Brain microvascular endothelial cell (primary cell): ENCODE measurements around the gene ZNF862.

ENCODE experiments used
- DNase-seq: peaks from one replicate; pipeline ENCODE4 v3.0.0-alpha.2; 2020
- H3K27ac ChIP-seq: fragments of 250-450 bp; sonication (Bioruptor Pico); 2 replicates; pipeline ENCODE4 v1.5.1; 2020; ENCODE audit warnings: mild to moderate bottlenecking, moderate library complexity
- H3K27me3 ChIP-seq: fragments of 250-450 bp; sonication (Bioruptor Pico); replicated peaks from 2 replicates; pipeline ENCODE4 v1.5.1; 2020; ENCODE audit warnings: mild to moderate bottlenecking
- H3K36me3 ChIP-seq: fragments of 250-450 bp; sonication (Bioruptor Pico); replicated peaks from 2 replicates; pipeline ENCODE4 v1.5.1; 2020; ENCODE audit warnings: mild to moderate bottlenecking
- H3K4me3 ChIP-seq: 2 replicates; pipeline ENCODE4 v1.5.1; 2011; ENCODE audit warnings: low read depth, mild to moderate bottlenecking, control low read depth, low read length, moderate library complexity
- CTCF ChIP-seq: IDR thresholded peaks from 2 replicates; pipeline ENCODE4 v1.5.1; 2011; ENCODE audit warnings: low read depth, mild to moderate bottlenecking, moderate library complexity, low read length, control low read depth, inconsistent platforms; ENCODE audit errors: missing control alignments
- in situ Hi-C: cut with HindIII; loops from 2 replicates; pipeline ENCODE4 v1.10.0; 2017; ENCODE audit warnings: low sequenced_read_pairs, low pct_ligation_motif_present

Gene ZNF862

GRCh38 chr7:149871576-149871975 lies 33.4 kb downstream of the ZNF862 start:
- in situ Hi-C loops = no loop called here
- TF ChIP-seq CTCF = no peak
- no peak for DNase-seq
- no peak overlapping the region for H3K4me3 ChIP-seq
- H3K27me3 ChIP-seq = no peaks in the 10 kb centered on the region
- H3K27ac ChIP-seq = no peak overlapping the region
- H3K36me3 ChIP-seq = no peaks in the 10 kb centered on the region

DNA sequence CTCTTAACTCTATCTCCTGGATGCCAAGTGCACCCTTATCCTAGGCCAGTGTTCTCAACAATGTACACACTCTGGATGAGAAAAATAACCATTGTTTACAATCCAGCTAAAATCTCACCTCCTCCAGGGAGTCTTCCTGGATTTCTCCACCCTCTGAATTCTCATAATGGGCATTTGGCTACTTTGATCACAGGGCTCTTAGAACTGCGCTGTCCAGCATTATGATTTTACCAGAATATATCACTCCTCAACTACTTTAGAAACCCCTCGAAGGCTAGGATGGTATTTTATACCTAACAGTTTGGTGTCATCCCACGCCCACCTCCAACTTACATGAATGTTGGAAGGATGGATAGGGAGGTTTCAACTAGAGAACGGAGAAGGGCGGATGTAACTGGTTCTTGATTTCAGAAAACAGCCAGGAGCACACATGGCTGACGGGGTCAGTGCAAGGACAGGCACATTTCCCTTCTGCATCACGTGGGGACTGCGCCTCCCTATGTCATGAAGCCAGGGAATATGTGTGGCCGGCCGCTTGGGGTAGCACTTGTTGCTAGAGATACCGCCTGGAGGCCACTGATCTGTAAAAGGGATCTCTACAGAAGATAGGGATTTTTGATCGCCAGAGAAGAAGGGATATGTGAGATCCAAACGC lies 34.4 kb downstream of the ZNF862 start:
- no peaks in the 10 kb centered on the region for H3K36me3 ChIP-seq
- peak; percentile 44 for TF ChIP-seq CTCF
- H3K27ac ChIP-seq = peak overlapping the region; percentile 57
- H3K27me3 ChIP-seq = no peaks in the 10 kb centered on the region
- H3K4me3 ChIP-seq = peak overlapping the region; percentile 74
- DNase-seq = peak; percentile 90
- in situ Hi-C loops = no loop called here

- no peaks in the 10 kb centered on the region for H3K27me3 ChIP-seq
- in situ Hi-C loops = no loop called here
- H3K36me3 ChIP-seq = no peaks in the 10 kb centered on the region
- H3K27ac ChIP-seq = peak within 1 kb of the TSS; percentile 57
- DNase-seq = peak; percentile 91
- no peak for TF ChIP-seq CTCF
- peak within 1 kb of the TSS; percentile 74 for H3K4me3 ChIP-seq
Measured at GRCh38 chr7:149873074-149873969, 35.1 kb downstream of the ZNF862 start, which contains the start of gene ATP6V0E2. TSS of gene ATP6V0E2 (plus strand) at chr7:149873969. CDS start at chr7:149874066, 97 bp downstream.

- H3K27me3 ChIP-seq = no peaks in the 10 kb centered on the region
- H3K27ac ChIP-seq = no peak overlapping the region
- H3K36me3 ChIP-seq = no peaks in the 10 kb centered on the region
- no peak for TF ChIP-seq CTCF
- DNase-seq = no peak
- peak overlapping the region; percentile 74 for H3K4me3 ChIP-seq
- in situ Hi-C loops = no loop called here
Measured at GRCh38 chr7:149873970-149874643, 35.9 kb downstream of the ZNF862 start.

DNA sequence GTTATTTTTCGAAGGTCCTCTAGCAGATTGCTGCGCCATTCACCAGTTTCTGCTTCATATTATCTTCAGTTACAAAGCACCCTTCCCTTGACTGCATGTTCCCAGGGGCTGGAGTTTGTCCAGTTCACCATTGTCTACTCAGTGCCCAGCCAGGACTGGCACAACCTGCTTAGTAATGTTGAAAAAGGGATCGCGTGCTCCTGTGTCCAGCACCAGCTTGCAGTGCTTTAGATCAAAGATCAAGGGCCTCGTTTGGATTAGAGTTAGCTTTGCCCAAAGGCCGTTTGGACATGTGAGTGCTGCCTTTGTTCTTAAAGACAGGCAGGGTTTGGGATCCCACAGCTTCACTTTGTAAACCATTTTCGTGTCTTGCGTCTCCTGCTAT lies 36.5 kb downstream of the ZNF862 start:
- TF ChIP-seq CTCF = no peak
- no peak for DNase-seq
- no peaks in the 10 kb centered on the region for H3K36me3 ChIP-seq
- no peak overlapping the region for H3K4me3 ChIP-seq
- no peak overlapping the region for H3K27ac ChIP-seq
- no peaks in the 10 kb centered on the region for H3K27me3 ChIP-seq
- in situ Hi-C loops = no loop called here
